DMS114 treated with DMSO at 0.1 percent for 48 hours (cell line): ENCODE results near the gene VWA7.
A peak's percentile ranks its signal among the peaks of the same experiment; 100 is the strongest.

ENCODE experiments used
- DNase-seq: peaks from one replicate; lab custom pipeline; 2025; ENCODE audit not compliant: unreplicated experiment; lab: John Stamatoyannopoulos, UW

The VWA7 gene

DNA sequence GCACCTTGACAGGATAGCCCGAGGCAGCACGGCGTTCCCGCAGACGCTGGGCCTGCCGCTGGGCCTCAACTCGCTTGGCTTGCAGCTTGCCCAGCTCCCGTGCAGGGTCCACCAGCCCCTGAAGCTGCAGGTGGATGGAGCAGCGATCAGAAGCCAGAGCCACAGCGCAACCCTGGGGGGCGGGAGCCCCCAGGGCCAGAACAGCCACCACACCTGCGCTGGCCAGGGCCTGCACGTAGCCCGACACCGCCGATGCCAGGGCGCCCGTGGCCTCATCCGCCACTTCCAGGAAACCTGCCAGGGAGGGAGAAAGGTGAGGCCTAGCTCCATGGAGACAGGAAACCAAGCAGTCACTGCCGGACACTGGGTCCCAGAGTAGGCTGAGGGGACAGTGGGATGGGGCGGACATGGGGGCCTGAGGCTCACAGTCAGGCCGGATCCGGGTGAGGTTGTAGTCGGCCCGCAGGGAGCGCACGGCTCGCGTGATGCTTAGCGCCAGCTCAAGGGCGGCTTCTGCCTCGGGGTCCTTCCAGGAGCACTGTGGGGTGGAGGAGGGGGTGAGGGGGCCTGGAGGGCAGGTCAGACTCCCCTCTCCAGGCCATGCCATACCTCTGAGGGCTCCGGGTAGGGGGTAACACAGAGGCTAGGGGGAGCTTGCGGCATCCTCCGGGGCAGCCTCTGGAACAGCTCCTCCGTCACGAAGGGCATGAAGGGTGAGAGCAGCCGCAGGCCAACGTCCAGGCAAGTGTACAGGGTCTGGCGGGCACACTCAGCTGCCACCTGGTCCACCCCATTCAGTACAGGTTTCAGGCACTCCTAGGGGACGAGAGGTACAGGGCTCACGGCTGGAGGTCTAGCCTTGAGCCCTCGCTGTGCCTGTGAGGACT, 2.1 kb upstream of the VWA7 start:
- no peak for DNase-seq

DNA sequence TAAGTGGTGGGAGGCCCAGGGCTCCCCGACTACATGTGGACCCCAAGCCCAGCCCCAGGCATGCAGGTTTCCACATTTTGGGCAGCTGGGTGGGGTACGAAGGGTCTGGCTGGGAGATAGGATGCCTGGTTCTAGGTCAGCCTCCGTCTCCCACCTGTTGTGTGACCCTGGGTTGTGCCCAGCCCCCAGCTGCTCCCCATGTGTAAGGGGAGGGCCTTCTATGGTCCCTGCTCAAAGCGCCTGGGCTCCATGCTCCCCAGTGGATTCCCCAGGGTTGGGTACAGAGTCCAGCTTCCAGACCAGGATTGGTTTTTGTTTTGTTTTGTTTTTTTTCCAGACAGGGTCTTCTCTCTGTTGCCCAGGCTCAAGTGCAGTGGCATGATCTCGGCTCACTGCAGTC, 1.1 kb upstream of the VWA7 start:
- DNase-seq: no peak

DNA sequence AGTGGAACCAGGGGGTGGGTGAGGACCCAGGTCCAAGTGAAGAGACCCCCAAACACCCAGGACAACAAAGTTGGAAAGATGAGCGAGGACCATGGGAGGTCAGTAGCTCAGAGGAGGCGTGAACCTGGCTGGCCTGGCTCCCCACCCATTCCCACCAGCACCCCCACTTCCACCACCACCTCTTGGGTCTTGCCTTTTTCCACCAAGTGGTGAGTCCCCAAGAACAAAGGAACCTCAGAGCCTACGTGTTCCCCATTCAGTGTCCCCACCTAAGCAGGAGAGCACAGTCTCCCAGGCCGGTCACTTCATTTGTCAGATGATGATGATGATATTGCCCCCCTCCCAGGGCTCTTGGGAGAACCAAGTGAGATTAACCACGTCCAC, 531 bp upstream of the VWA7 start:
- DNase-seq: no peak

DNA sequence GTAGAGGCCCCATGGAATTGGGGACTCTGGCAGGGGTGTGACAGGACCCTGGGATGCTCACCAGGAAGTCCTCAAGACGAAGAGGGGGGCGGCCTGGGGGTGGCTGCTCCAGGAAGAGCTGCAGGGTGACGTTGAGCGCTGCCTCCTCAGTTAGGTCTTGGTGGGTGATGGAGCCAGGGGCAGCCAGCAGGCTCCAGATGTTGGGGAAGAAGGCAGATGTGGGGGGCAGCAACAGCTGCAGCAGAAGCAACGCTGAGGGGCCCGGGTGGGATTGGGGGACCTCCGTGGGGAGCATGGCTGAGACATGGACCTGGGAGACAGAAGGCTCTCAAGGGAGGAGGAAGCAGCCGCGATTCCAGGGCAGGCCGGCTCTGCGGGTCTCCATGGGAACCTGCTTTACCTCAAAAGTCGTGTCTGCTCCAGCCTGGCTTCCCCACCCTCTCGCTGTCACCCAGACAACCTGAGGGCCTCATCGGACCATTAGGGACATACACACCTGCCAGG, 591 bp downstream of the VWA7 start:
- no peak for DNase-seq

DNA sequence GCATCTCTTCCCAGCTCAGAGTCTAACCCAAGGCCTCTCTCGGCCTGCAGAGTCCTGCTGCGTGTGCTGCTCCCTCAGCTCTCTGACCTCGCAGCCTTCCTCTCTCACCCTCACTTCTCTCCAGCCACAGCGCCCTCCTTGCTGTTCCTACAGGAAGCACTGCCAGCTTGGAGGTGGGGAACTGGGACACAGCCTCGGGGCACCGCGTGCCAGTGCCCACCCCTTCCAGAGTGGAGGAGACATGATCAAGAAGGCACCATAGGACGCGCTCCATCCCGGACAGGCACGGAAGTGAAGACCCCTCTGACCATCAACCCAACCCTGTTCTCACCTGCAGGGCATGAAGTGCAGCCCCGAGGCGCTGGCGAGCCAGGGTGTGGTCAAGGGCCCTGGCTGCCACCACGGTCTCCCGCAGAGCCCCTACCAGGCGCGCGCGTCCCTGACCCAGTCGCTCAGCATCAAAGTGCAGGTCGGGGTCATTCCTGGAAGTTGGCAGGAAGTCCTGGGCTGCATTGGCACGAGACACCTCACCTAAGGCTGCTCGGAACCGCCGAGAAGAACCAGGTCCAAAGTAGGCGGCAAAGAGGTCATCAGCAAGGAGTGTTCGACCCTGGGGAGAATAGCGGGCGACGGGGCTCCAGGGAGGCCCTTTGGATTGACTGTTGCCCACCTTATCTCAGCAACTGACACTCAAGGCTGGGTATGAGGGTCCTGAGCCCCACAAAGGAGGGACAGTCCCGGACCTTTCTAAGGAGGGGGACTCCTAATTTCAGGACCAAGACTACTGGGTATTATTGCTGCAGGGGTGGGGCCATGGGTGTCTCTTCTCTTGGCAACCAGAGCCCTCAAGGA, 1.3 kb downstream of the VWA7 start:
- no peak for DNase-seq

DNA sequence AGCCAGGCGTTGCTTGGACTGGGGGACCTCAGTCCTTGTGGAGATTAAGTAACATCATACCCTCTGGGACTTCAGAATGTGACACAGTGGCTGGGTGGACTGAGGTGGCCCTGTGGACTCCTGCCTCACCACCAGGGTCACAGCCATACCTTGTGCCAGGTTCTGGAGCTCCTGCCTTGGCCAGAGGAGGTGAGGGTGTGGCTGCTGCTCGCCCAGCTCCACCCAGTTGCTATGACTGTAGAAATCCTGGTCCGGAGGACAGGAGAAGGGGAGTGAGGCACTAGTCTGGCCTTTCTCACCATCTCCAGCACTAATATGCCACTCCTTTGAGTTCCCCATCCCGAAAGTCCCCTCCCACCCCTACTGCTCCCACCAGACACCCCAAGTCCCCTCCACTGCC, 1.9 kb downstream of the VWA7 start:
- no peak for DNase-seq

DNA sequence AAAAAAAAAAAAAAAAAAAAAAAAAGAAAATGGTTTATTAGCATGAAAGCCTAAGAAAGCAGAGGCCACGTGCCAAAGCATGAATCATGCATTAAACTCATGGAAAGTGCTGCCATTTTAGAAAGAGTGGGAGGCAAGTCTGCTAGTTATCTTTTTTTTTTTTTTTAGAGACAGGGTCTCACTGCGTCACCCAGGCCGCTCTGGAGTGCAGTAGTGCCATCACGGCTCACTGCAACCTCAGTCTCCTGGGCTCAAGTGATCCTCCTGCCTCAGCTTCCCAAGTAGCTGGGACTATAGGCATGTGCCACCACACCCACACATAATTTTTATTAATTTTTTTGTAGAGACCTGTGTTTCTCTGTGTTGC, 5.2 kb downstream of the VWA7 start:
- no peak for DNase-seq

DNA sequence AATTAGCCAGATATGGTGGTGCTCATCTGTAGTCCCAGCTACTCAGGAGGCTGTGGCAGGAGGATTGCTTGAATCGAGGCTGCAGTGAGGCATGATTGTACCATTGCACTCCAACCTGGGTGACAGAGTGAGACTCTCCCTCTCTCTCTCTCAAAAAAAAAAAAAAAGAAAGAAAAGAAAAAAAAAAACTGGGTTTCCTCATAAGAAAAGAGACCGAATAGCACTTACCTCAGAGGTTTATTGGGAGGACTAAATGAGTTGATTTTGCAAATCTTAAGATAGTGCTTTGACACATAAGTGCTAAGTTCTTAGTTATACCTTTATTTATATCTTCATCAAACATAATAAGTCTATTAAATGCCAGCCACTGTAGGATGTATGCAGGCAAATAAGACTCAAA, 6.3 kb downstream of the VWA7 start:
- DNase-seq: no peak

DNA sequence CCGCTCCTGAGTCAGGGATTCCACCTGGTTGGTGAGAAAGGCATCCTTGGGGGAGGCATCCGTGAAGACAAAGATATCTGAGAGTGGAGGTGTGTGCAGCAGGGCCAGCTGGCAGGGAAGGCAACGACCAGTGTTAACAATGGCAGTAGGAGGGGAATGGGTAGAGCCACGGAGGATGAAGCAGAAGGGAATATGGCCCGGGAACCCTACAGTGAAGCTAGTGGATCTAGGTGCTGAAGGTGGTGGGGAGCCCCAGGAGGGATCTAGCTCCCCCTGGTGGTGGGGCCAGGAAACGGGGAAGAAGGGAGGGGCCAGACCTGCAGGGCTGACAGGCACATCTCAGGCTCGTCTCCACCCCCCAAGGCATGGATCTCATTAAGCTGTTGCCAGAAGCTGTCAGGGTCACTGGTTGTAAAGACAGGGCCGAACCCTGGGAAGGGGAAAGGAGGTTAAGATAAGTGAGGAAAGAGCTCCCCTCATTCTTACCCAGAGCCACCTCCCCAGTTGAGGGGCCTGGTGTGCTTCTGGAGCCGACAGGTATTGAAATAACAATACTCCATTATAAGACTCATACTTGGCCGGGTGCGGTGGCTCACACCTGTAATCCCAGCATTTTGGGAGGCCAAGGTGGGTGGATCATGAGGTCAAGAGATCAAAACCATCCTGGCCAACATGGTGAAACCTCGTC, 7.3 kb downstream of the VWA7 start:
- DNase-seq: peak; percentile 56

DNA sequence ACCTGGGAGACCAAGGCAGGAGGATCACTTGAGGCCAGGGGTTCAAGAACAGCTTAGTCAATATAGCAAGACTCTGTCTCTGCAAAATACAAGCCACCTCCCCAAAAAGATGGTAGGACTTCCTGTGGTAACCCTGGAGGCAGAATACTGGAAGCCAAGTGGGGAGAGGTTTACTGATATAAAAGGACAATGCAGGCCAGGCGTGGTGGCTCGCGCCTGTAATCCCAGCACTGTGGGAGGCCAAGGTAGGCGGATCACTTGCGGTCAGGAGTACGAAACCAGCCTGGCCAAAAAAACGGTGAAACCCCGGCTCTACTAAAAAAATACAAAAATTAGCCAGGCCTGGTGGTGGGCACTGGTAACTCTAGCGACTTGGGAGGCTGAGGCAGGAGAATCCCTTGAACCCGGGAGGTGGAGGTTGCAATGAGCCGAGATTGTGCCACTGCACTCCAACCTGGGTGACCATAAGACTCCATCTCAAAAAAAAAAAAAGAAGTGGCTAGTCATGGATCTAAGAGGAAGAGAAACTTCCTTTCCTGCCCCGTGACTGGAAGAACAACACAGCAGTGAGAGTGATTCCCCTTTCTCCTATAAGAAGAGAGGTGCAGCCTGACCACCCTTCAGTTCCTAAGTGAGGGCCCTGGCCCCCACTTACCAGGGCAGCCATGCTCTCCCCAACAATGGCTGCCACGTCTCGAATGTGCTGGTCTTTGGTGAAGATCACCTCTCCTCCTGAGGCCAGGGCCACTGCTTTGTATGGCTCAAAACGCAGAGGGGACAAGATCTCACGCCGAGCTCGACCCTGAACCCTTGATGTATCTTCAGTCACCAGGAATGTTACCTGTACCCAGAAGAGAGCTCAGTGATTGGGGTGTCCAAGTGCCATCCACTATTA, 8.5 kb downstream of the VWA7 start:
- DNase-seq: no peak

DNA sequence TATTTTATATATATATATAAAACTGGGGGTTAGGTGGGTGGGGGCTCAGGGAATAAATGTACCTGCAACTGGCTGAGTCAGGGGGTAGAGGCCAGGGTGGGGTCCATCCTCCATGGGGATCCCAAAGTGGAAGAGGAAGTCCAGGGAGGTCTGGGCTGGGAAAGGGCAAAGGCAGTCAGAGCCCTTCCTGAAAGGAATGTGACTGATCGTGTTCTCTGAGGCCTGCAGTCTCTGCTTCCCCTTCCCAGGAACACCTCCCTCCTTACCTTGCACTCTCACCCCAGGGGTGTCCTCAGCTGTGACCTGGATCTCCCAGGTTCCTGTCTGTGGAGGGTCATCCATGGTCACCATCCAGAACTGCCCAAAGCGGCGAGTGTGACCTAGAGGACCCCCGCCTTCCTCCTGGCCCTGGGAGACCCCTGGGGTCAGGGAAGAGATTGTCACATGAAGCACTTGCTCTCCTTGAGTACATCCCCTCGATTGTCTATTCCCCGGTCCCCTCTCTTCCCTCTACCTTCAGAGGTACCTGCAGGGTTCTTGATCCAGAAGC, 10.0 kb downstream of the VWA7 start:
- DNase-seq: no peak

DNA sequence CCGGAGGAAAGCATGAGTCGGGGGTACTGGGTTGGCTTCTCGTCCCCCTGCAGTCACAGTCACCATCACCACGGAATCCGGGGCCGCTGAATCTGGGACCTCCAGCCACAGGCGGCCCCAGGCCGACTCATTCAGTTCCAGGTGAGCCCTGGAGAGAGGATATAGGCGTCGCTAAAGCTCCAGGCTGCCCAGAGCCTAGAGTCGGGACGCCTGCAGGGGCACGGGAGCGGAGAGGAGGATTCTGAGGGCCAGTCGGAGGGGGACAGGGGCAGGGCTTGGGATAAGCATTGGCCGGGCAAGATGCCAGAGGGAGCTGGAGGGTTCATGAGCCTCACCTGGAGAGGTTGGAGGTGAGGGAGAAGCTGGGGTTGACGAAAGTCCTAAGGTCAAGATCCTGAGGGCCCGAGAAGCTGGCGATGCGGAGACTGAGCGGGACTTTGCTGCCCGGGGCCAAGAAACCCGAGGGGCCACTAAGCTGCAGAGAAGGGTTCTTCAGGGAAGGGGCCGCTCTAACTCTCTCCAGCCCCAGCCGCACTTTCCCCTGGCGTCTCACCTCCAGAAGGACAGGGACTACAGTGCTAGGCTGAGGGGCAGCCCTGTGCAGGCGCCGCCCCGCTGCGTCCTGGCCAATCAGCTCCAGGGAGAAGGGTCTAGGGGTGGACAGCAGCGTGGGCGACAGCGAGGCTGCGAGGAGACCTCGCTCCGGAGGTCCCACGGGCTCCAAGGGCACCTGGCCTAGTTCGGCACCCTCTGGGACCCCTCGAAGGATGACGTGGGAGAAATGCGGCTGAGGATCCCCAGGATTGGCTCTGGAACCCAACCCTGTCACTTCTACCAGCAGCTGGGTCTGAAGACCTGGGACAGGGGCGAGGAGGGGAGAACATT, 11.0 kb downstream of the VWA7 start:
- no peak for DNase-seq

DNA sequence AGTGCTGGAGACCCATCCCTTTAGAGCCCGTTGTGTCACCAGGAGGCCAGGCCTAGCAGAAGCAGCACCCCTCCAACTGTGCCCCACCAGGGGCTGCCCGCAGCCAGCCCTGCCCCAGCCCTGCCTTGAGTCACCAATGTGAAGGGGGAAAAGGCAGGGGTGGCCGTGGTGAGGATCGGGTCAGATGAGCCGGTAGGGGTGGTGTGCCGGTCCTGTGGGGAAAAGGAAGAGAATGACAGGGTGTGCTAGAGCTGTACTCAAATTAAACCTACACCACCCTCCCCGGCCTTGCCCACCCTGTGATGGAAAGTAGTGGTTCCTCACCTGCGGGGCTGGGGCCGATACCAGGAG, 11.6 kb downstream of the VWA7 start:
- no peak for DNase-seq

DNA sequence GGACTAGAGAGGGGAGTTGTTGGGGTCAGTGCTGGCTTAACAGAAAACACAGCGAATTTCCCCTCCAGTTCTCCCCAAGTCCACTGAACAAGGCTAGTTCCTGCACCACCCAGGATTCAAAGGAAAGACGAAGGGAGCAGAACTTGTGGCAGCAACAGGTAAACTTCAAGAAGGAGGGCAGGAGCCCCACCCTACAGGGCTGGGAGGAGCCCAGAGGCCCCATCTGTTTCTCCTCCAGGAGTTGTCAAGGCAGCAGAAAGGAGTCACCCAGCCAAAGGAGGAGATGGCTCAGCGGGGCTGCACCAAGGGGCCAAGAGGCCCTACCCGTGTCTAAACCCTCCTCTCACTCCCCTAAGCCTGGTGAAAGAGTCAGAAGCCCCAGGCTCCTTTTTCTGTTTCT, 12.9 kb downstream of the VWA7 start:
- no peak for DNase-seq

DNA sequence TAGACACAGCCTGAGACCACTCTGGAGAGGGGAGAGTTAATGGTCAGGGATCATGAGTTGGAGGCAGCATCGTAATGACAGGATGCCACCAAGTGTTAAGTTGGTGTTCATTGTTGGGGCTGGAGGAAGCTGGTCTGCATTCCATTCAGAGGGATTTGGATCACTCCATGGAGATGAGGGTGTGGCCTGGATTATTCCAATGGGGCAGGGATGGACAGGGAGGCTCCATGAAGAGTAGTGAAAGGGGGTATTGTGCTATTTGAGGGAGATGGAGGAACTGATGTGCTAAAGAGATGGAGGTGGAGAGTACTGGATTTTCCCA, 13.5 kb downstream of the VWA7 start:
- no peak for DNase-seq

DNA sequence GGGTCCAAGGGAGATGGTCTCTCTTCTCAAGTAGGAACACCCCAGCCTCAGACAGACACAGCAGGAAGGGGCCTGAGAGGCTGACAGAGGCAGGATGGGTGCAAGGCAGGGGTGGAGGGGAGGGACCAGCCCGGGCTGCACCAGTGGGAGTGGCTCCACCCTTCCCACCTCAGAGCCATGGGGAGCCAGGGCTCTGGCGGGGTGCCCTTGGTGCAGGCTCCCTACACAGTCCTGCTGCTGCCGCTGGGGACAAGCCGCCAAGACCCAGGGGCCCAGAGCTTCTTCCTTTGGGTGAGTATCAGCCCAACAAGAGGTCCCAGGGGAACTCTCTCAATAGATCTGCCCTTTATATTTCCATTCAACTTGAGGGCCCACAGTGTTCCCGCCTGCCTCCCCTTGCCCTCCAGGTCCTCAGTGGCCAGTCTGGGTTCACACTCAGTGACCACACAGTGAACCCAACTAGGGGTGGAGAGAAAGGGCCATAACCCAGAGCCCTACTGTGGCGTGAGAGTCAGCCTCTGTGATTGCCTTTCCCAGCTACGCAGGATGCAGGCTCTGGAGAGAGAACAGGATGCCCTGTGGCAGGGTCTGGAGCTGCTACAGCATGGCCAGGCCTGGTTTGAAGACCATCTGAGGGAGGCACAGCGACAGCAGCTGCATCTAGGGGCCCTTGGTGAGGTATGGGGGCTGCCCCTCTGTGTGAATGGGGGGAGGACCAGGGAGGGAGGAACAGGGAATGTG, 14.1 kb downstream of the VWA7 start:
- DNase-seq: no peak

DNA sequence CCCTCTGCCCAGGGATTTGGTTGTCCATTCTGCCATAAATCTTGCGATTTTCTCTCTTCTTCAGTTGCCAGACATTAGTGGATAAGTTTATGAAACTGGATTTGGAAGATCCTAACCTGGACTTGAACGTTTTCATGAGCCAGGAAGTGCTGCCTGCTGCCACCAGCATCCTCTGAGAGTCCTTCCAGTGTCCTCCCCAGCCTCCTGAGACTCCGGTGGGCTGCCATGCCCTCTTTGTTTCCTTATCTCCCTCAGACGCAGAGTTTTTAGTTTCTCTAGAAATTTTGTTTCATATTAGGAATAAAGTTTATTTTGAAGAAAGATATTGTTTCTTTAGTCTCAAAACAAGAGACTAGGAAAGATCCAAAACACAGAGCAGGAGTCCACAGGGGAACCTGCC, 14.8 kb downstream of the VWA7 start, which contains the start of gene SAPCD1:
TSS of gene SAPCD1 (plus strand) at position 301 of the 400 bp plus-strand sequence. CDS start 399 bp downstream, outside the sequence.
- no peak for DNase-seq

DNA sequence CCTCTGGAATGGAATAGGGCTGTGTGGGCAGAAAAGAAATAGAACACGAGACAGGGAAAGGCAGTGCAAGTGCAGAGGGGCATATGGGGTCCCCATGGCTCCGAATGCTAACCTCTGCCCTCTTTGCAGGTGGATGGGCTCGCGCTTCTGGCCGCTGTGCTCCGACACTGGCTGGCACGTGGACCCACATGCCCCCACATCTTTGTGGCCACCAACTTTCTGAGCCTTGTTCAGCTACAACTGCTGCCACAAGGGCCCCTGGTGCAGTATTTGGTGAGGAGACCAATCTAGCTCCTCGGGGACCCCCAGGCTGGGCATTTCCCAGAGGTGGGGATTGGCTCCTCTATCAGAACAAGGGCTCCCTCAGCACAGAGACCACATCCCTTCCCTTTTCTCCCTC, 15.8 kb downstream of the VWA7 start:
- DNase-seq: no peak

DNA sequence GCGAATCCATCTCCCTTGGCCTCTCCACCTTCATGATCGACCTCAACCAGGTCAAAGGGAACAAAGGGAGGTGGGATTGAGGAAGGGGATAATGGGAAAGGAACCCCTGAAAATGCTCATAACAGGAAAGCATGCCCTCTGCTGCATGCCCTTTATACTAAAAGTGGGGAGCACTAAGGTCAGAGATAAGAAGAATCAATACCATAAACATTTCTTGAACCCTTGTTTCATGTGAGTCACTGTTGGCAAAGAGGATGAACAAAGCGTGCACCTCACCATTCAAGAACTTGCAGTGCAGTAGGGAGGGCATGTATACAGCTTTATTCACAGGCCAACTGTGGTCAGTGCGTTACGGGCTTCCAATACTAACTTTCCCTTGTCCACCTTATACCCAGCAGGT, 16.3 kb downstream of the VWA7 start:
- no peak for DNase-seq
